ENCODE results near the gene CNTNAP2.

The CNTNAP2 gene

GRCh38 chr7:147069771-147070170 is 953.2 kb downstream of the CNTNAP2 start:
- WGBS (ENCODE audit: extremely low coverage, insufficient coverage, insufficient read length), result no CpG with 5 or more reads among the region's 1 CpG

GRCh38 chr7:147070886-147071285 is 954.3 kb downstream of the CNTNAP2 start:
- WGBS (ENCODE audit: extremely low coverage, insufficient coverage, insufficient read length), result no CpG with 5 or more reads among the region's 1 CpG
- no peaks in the 10 kb centered on the region for H3K79me1 ChIP-seq (ENCODE audit: low read length)
- no peak overlapping the region for H2BK12ac ChIP-seq (ENCODE audit: low read length)

More at GRCh38 chr7:147069771-147070170, 953.2 kb downstream of the CNTNAP2 start:
- Histone ChIP-seq H3K9ac (ENCODE audit: low read length) (no peak overlapping the region), H3K18ac (ENCODE audit: low read length) (no peak overlapping the region), H2BK5ac (ENCODE audit: low read depth, low read length, poor library complexity) (no peak overlapping the region), H3K4me1 (ENCODE audit: control insufficient read depth in 1 of 2, insufficient read depth in 2 of 2, low read length in 2 of 2) (no peaks in the 10 kb centered on the region), H4K12ac (ENCODE audit: low read depth, low read length) (no peak overlapping the region), H4K91ac (ENCODE audit: low read depth, low read length) (no peak overlapping the region), H3K23ac (ENCODE audit: low read length) (no peak overlapping the region), H3K79me1 (ENCODE audit: low read length) (no peaks in the 10 kb centered on the region), H3K4me2 (ENCODE audit: low read length) (no peak overlapping the region), H3K4ac (ENCODE audit: low read depth, low read length) (no peak overlapping the region), H4K8ac (ENCODE audit: low read depth, low read length) (no peak overlapping the region), H3K27ac (ENCODE audit: low read depth, low read length) (no peak overlapping the region), H2AFZ (ENCODE audit: insufficient read depth, low read length, poor library complexity) (no peak overlapping the region), H2AK5ac (ENCODE audit: low read length) (no peak overlapping the region), H2BK12ac (ENCODE audit: low read length) (no peak overlapping the region), H3K27me3 (ENCODE audit: insufficient read depth, low read length) (no peaks in the 10 kb centered on the region), H3K14ac (ENCODE audit: low read length) (no peak overlapping the region), H3K79me2 (ENCODE audit: control insufficient read depth, insufficient read depth, low read length, poor library complexity) (no peaks in the 10 kb centered on the region), H3K9me3 (ENCODE audit: insufficient read depth, low read depth, low read length) (no peaks in the 10 kb centered on the region), H2BK120ac (ENCODE audit: insufficient read depth, low read length, poor library complexity) (no peak overlapping the region), H3K36me3 (ENCODE audit: control insufficient read depth in 1 of 2, insufficient read depth in 2 of 2, low read length in 2 of 2) (no peaks in the 10 kb centered on the region), H3K4me3 (ENCODE audit: low read depth, low read length) (no peak overlapping the region)
- DNase-seq, result no peak

GRCh38 chr7:147071536-147071935 is 954.9 kb downstream of the CNTNAP2 start:
- H3K4me2 ChIP-seq (ENCODE audit: low read length), result no peak overlapping the region
- H3K4me3 ChIP-seq (ENCODE audit: low read depth, low read length), result no peak overlapping the region
- no peak overlapping the region for H3K23ac ChIP-seq (ENCODE audit: low read length)
- H3K79me1 ChIP-seq (ENCODE audit: low read length), result no peaks in the 10 kb centered on the region
- H3K9ac ChIP-seq (ENCODE audit: low read length), result no peak overlapping the region
- no CpG with 5 or more reads among the region's 1 CpG for WGBS (ENCODE audit: extremely low coverage, insufficient coverage, insufficient read length)
- H2BK120ac ChIP-seq (ENCODE audit: insufficient read depth, low read length, poor library complexity), result no peak overlapping the region
- no peak overlapping the region for H2AFZ ChIP-seq (ENCODE audit: insufficient read depth, low read length, poor library complexity)
- no peak overlapping the region for H2BK5ac ChIP-seq (ENCODE audit: low read depth, low read length, poor library complexity)
- H3K79me2 ChIP-seq (ENCODE audit: control insufficient read depth, insufficient read depth, low read length, poor library complexity), result no peaks in the 10 kb centered on the region
- no peak overlapping the region for H3K14ac ChIP-seq (ENCODE audit: low read length)
- no peaks in the 10 kb centered on the region for H3K4me1 ChIP-seq (ENCODE audit: control insufficient read depth in 1 of 2, insufficient read depth in 2 of 2, low read length in 2 of 2)
- no peak for DNase-seq
- no peak overlapping the region for H3K27ac ChIP-seq (ENCODE audit: low read depth, low read length)
- no peaks in the 10 kb centered on the region for H3K36me3 ChIP-seq (ENCODE audit: control insufficient read depth in 1 of 2, insufficient read depth in 2 of 2, low read length in 2 of 2)
- no peak overlapping the region for H2BK12ac ChIP-seq (ENCODE audit: low read length)
- no peak overlapping the region for H3K18ac ChIP-seq (ENCODE audit: low read length)
- H3K27me3 ChIP-seq (ENCODE audit: insufficient read depth, low read length), result no peaks in the 10 kb centered on the region
- no peak overlapping the region for H4K8ac ChIP-seq (ENCODE audit: low read depth, low read length)
- H3K4ac ChIP-seq (ENCODE audit: low read depth, low read length), result no peak overlapping the region
- H3K9me3 ChIP-seq (ENCODE audit: insufficient read depth, low read depth, low read length), result no peaks in the 10 kb centered on the region
- no peak overlapping the region for H4K12ac ChIP-seq (ENCODE audit: low read depth, low read length)
- no peak overlapping the region for H4K91ac ChIP-seq (ENCODE audit: low read depth, low read length)
- no peak overlapping the region for H2AK5ac ChIP-seq (ENCODE audit: low read length)

More at GRCh38 chr7:147070886-147071285, 954.3 kb downstream of the CNTNAP2 start:
- no peak overlapping the region for H3K4me2 ChIP-seq (ENCODE audit: low read length)
- no peaks in the 10 kb centered on the region for H3K79me2 ChIP-seq (ENCODE audit: control insufficient read depth, insufficient read depth, low read length, poor library complexity)
- no peak overlapping the region for H3K27ac ChIP-seq (ENCODE audit: low read depth, low read length)
- H3K9me3 ChIP-seq (ENCODE audit: insufficient read depth, low read depth, low read length), result no peaks in the 10 kb centered on the region
- no peak overlapping the region for H3K4me3 ChIP-seq (ENCODE audit: low read depth, low read length)
- no peaks in the 10 kb centered on the region for H3K4me1 ChIP-seq (ENCODE audit: control insufficient read depth in 1 of 2, insufficient read depth in 2 of 2, low read length in 2 of 2)
- H3K4ac ChIP-seq (ENCODE audit: low read depth, low read length), result no peak overlapping the region
- no peak for DNase-seq
- H3K23ac ChIP-seq (ENCODE audit: low read length), result no peak overlapping the region
- H3K36me3 ChIP-seq (ENCODE audit: control insufficient read depth in 1 of 2, insufficient read depth in 2 of 2, low read length in 2 of 2), result no peaks in the 10 kb centered on the region
- H4K8ac ChIP-seq (ENCODE audit: low read depth, low read length), result no peak overlapping the region
- no peak overlapping the region for H4K91ac ChIP-seq (ENCODE audit: low read depth, low read length)
- H2AFZ ChIP-seq (ENCODE audit: insufficient read depth, low read length, poor library complexity), result no peak overlapping the region
- no peak overlapping the region for H2BK120ac ChIP-seq (ENCODE audit: insufficient read depth, low read length, poor library complexity)
- H2BK5ac ChIP-seq (ENCODE audit: low read depth, low read length, poor library complexity), result no peak overlapping the region
- no peak overlapping the region for H3K9ac ChIP-seq (ENCODE audit: low read length)
- H2AK5ac ChIP-seq (ENCODE audit: low read length), result no peak overlapping the region
- no peak overlapping the region for H3K18ac ChIP-seq (ENCODE audit: low read length)
- no peak overlapping the region for H4K12ac ChIP-seq (ENCODE audit: low read depth, low read length)
- H3K14ac ChIP-seq (ENCODE audit: low read length), result no peak overlapping the region
- H3K27me3 ChIP-seq (ENCODE audit: insufficient read depth, low read length), result no peaks in the 10 kb centered on the region

- no peak overlapping the region for H3K4me3 ChIP-seq (ENCODE audit: low read depth, low read length)
Measured at GRCh38 chr7:147078312-147078711, 961.7 kb downstream of the CNTNAP2 start.

More at GRCh38 chr7:147078312-147078711, 961.7 kb downstream of the CNTNAP2 start:
- no peaks in the 10 kb centered on the region for H3K79me2 ChIP-seq (ENCODE audit: control insufficient read depth, insufficient read depth, low read length, poor library complexity)
- no peak overlapping the region for H2BK120ac ChIP-seq (ENCODE audit: insufficient read depth, low read length, poor library complexity)
- no peak overlapping the region for H2AFZ ChIP-seq (ENCODE audit: insufficient read depth, low read length, poor library complexity)
- no peaks in the 10 kb centered on the region for H3K4me1 ChIP-seq (ENCODE audit: control insufficient read depth in 1 of 2, insufficient read depth in 2 of 2, low read length in 2 of 2)
- no peak overlapping the region for H3K14ac ChIP-seq (ENCODE audit: low read length)
- no peak overlapping the region for H3K9ac ChIP-seq (ENCODE audit: low read length)
- peaks cover 3% of the 10 kb centered on the region for H3K9me3 ChIP-seq (ENCODE audit: insufficient read depth, low read depth, low read length)
- H4K8ac ChIP-seq (ENCODE audit: low read depth, low read length), result no peak overlapping the region
- no peak overlapping the region for H3K27ac ChIP-seq (ENCODE audit: low read depth, low read length)
- no CpG with 5 or more reads among the region's 3 CpGs for WGBS (ENCODE audit: extremely low coverage, insufficient coverage, insufficient read length)
- no peak overlapping the region for H3K18ac ChIP-seq (ENCODE audit: low read length)
- H2AK5ac ChIP-seq (ENCODE audit: low read length), result no peak overlapping the region
- H3K27me3 ChIP-seq (ENCODE audit: insufficient read depth, low read length), result no peaks in the 10 kb centered on the region
- no peak overlapping the region for H4K91ac ChIP-seq (ENCODE audit: low read depth, low read length)
- no peaks in the 10 kb centered on the region for H3K79me1 ChIP-seq (ENCODE audit: low read length)
- no peak for DNase-seq
- H3K4me2 ChIP-seq (ENCODE audit: low read length), result no peak overlapping the region
- no peak overlapping the region for H2BK12ac ChIP-seq (ENCODE audit: low read length)
- no peak overlapping the region for H3K23ac ChIP-seq (ENCODE audit: low read length)
- H3K36me3 ChIP-seq (ENCODE audit: control insufficient read depth in 1 of 2, insufficient read depth in 2 of 2, low read length in 2 of 2), result no peaks in the 10 kb centered on the region
- H2BK5ac ChIP-seq (ENCODE audit: low read depth, low read length, poor library complexity), result no peak overlapping the region
- H4K12ac ChIP-seq (ENCODE audit: low read depth, low read length), result no peak overlapping the region
- no peak overlapping the region for H3K4ac ChIP-seq (ENCODE audit: low read depth, low read length)
